ENCODE measurements around the gene LIG3.
A peak's percentile ranks its signal among the peaks of the same experiment; 100 is the strongest.
"Not testable (repeated sequence)": the region's sequence is repeated elsewhere in the genome, so short reads cannot be mapped to it uniquely, and the experiment has no call there.

LIG3 gene

GRCh38 chr17:34980353-34980680 is at the start of gene LIG3:
LIG3 (plus strand) TSS chr17:34980512; CDS start chr17:34983006, 2,494 bp downstream.
- TF ChIP-seq, protein P1, sequence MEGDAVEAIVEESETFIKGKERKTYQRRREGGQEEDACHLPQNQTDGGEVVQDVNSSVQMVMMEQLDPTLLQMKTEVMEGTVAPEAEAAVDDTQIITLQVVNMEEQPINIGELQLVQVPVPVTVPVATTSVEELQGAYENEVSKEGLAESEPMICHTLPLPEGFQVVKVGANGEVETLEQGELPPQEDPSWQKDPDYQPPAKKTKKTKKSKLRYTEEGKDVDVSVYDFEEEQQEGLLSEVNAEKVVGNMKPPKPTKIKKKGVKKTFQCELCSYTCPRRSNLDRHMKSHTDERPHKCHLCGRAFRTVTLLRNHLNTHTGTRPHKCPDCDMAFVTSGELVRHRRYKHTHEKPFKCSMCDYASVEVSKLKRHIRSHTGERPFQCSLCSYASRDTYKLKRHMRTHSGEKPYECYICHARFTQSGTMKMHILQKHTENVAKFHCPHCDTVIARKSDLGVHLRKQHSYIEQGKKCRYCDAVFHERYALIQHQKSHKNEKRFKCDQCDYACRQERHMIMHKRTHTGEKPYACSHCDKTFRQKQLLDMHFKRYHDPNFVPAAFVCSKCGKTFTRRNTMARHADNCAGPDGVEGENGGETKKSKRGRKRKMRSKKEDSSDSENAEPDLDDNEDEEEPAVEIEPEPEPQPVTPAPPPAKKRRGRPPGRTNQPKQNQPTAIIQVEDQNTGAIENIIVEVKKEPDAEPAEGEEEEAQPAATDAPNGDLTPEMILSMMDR (IDR thresholded peaks at IDR 0.05; ENCODE audit: low read depth, low read length, missing control alignments): no peak
- DNase-seq (ENCODE audit: low read depth): peak; percentile 82
- H3K4me3 ChIP-seq (ENCODE audit: low read depth, low read length): peak within 1 kb of the TSS; percentile 79

GRCh38 chr17:34950780-34951179 is 29.5 kb upstream of the LIG3 start:
- not testable (repeated sequence) for DNase-seq (ENCODE audit: low read depth); H3K4me3 ChIP-seq (ENCODE audit: low read depth, low read length)

DNA sequence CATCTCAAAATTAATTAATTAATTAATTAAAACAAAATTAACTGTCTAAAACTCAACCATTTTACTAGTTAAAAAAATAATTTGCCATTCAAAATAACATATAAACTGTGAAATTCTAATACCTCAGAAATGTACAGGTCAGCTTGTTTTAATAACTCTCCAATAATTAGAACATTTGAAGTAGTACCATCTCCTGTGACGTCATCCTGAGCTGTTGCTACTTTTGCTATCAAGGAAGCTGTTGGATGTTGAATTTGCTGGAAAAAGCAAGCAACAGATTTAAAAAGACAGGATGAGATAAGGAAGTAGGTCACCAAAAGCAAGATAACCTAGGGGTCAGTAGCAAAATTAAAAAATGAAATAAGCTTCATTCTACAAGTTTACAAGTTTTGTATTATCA is 21.9 kb upstream of the LIG3 start:
- TF ChIP-seq, protein P1 (IDR thresholded peaks at IDR 0.05; ENCODE audit: low read depth, low read length, missing control alignments): no peak
- no peak for DNase-seq (ENCODE audit: low read depth)
- no peak overlapping the region for H3K4me3 ChIP-seq (ENCODE audit: low read depth, low read length)

GRCh38 chr17:34961093-34961911 is 19.0 kb upstream of the LIG3 start, which contains the start of the genes CCT6B and ZNF830:
CCT6B (minus strand) TSS chr17:34961460; CDS start chr17:34961393, 67 bp downstream.
ZNF830 (plus strand) TSS chr17:34961540; CDS start chr17:34961567, 27 bp downstream.
- DNase-seq (ENCODE audit: low read depth): peak; percentile 90
- peak within 1 kb of the TSS; percentile 76 for H3K4me3 ChIP-seq (ENCODE audit: low read depth, low read length)
- TF ChIP-seq, protein P1 (IDR thresholded peaks at IDR 0.05; ENCODE audit: low read depth, low read length, missing control alignments): no peak

DNA sequence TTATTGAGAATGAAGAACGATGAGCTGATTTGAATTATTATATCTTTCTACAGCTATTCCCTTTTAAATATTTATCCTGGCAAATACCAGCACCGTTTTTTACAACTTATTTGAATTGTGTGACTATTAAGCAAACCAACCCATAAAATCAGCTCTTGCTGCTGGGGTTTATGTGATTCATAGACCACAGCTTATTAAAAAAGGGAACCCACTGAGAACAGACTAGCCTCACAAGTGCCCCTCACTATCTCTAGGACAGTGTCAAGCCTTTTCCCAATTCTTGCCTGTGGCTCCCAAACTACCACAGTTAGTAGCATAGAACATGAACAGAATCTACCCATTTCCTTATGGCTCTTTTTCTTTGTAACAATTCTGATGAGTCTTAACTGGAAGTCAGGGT is 6.1 kb upstream of the LIG3 start:
- no peak overlapping the region for H3K4me3 ChIP-seq (ENCODE audit: low read depth, low read length)
- no peak for DNase-seq (ENCODE audit: low read depth)
- TF ChIP-seq, protein P1 (IDR thresholded peaks at IDR 0.05; ENCODE audit: low read depth, low read length, missing control alignments): no peak

DNA sequence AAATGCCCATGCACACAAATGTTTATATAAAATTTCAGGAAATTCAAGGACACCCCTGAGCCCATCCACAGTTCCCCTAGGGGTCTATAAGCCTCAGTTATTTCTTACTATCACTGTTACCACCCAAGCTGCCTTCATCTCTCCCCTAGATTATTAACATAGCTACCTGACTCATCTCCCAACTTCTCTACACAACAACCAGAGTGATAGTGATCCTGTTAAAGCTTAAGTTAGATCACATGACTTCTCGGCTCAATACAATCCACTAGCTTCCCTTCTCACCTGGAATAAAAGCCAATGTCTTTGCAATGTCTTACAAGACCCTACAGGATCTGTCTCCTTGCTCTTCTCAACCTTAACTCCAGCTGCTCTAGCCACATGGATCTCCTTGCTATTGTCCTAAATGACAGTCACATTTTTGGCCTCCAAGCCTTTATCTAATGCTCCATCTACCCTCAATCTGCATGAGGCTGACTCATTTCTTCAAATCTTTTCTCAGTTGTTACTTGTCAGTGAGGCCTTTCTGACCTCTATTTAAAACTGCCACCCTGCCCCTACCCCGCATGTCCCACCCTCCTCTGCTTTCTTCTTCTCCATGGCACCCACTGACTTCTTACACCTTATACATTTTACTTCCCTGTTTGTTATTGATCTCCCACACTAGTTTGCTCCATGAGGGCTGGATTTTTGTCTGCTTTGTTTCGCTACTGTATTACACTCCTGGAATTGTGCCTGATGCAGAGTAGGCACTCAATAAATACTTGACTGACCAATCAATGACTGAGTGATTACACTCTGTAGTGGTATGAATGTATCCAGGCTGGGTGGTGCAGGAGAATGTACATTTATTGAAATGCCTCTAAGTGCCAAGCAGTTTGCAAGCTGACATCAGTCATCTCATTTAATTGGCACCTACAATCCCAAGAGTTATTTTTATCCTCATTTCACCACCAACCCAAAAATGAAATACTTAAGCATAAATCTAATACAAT is 5.2 kb upstream of the LIG3 start:
- TF ChIP-seq, protein P1 (IDR thresholded peaks at IDR 0.05; ENCODE audit: low read depth, low read length, missing control alignments): no peak
- DNase-seq (ENCODE audit: low read depth): no peak
- H3K4me3 ChIP-seq (ENCODE audit: low read depth, low read length): no peak overlapping the region

DNA sequence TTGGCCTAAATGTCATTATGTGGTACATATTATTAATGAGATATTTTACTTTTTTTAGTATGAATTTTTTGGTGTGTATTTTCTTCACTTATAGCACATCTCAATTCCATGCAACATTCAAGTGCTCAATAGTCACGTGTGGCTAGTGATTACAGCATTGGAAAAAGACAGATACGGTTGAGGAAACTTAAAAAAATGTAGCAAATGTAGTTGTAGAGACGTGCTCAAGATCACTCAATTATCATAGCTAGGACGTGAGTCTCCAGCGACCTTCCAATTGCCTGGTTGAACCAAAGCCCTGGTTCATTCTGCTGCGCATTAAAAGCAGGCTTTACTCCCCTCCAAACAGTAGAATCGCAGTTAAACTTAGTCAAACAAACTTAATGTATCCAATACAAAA is 1.2 kb upstream of the LIG3 start:
- TF ChIP-seq, protein P1 (IDR thresholded peaks at IDR 0.05; ENCODE audit: low read depth, low read length, missing control alignments): no peak
- no peak for DNase-seq (ENCODE audit: low read depth)
- no peak overlapping the region for H3K4me3 ChIP-seq (ENCODE audit: low read depth, low read length)
